K562 (cell line): ENCODE results near the gene SENP7. TPM values are rescaled to one million over a fixed set of nuclear protein-coding genes. Genes with fewer than 3 reads are reported as not detected.

Experiments
- CBFA2T3 ChIP-seq: fragments of 450-650 bp; IDR thresholded peaks from 2 replicates; pipeline ENCODE4 v1.6.1; 2017
- EP400 ChIP-seq: fragments of 450-650 bp; IDR thresholded peaks from 2 replicates; pipeline ENCODE4 v1.6.1; 2017; ENCODE audit warnings: antibody characterized with exemption, mild to moderate bottlenecking, moderate library complexity
- HIVEP1 ChIP-seq: fragments of 250-450 bp; sonication (Bioruptor Pico); IDR thresholded peaks from 2 replicates; pipeline ENCODE4 v1.4.0; 2020; ENCODE audit warnings: mild to moderate bottlenecking
- HSF4 ChIP-seq: fragments of 250-450 bp; sonication (Bioruptor Pico); IDR thresholded peaks from 2 replicates; pipeline ENCODE4 v2.1.2; 2022; ENCODE audit warnings: mild to moderate bottlenecking, moderate library complexity, borderline replicate concordance
- JUN ChIP-seq, 2 experiments: sonication (generic) in 1 of 2; formaldehyde crosslinking in 1 of 2; IDR thresholded peaks; 2 replicates each; pipeline versions ENCODE4 v1.6.1 to v1.8.0; 2012 to 2022; ENCODE audit warnings: borderline replicate concordance in 2 of 2, mild to moderate bottlenecking in 2 of 2, improper control_type of control experiment in 1 of 2, low read depth in 1 of 2, low read length in 1 of 2, missing genetic modification reagents in 1 of 2
- JUNB ChIP-seq: fragments of 450-650 bp; formaldehyde crosslinking; conservative IDR thresholded peaks from 2 replicates; pipeline ENCODE4 v1.4.0; 2020; ENCODE audit warnings: mild to moderate bottlenecking
- NEUROD1 ChIP-seq: fragments of 150-350 bp; IDR thresholded peaks from 2 replicates; pipeline ENCODE4 v1.6.1; 2014; ENCODE audit warnings: borderline replicate concordance, low read length, low read depth; ENCODE audit not compliant: partially characterized antibody
- RAD21 ChIP-seq, 2 experiments: fragments of 250-450 bp in 1 of 2; fragments of 450-650 bp in 1 of 2; sonication (Bioruptor Pico) in 1 of 2; formaldehyde crosslinking in 1 of 2; IDR thresholded peaks in 1 of 2; conservative IDR thresholded peaks in 1 of 2; 2 replicates each; pipeline versions ENCODE4 v1.4.0 to v1.8.0; 2020 to 2022; ENCODE audit warnings: mild to moderate bottlenecking in 2 of 2, moderate library complexity in 1 of 2
- SP2 ChIP-seq: IDR thresholded peaks from 2 replicates; pipeline ENCODE4 v1.6.1; 2011; ENCODE audit warnings: mild to moderate bottlenecking, low read depth, low read length, moderate library complexity; ENCODE audit not compliant: poor library complexity, severe bottlenecking; ENCODE audit errors: extremely low read depth
- TOE1 ChIP-seq, 2 experiments: fragments of 450-650 bp in 1 of 2; sonication (generic) in 1 of 2; formaldehyde crosslinking in 1 of 2; IDR thresholded peaks; 2 replicates each; pipeline versions ENCODE4 v1.7.1 to v1.8.0; 2016 to 2022; ENCODE audit warnings: borderline replicate concordance in 2 of 2, mild to moderate bottlenecking in 2 of 2, antibody characterized with exemption in 1 of 2, inconsistent platforms in 1 of 2, low read depth in 1 of 2, missing genetic modification reagents in 1 of 2, moderate library complexity in 1 of 2
- ZNF253 ChIP-seq: fragments of 250-450 bp; sonication (Bioruptor Pico); conservative IDR thresholded peaks from 2 replicates; pipeline ENCODE4 v1.6.1; 2021; ENCODE audit warnings: mild to moderate bottlenecking
- ZNF696 ChIP-seq: fragments of 250-450 bp; sonication (Bioruptor Pico); conservative IDR thresholded peaks from 2 replicates; pipeline ENCODE4 v1.4.0; 2020; ENCODE audit warnings: mild to moderate bottlenecking, moderate library complexity
- polyA plus RNA-seq, 8 experiments: library from polyadenylated mRNA; depleted of rRNA in 4 of 8; stranded (reverse) in 5 of 8; unstranded in 3 of 8; fragments of >200 nt; fragmentation: Nextera tagmentation in 2 of 8; fragmentation: Illumina TruSeq in 1 of 8; extraction: Ambion mirVana in 2 of 8; extraction: Trizol in 1 of 8; gene quantifications; 2 replicates each; pipeline versions ENCODE4 v1.2.1 to v1.2.3, GENCODE V29; 2011 to 2014; ENCODE audit warnings: inconsistent platforms in 1 of 8, missing spikeins in 1 of 8
- total RNA-seq, 7 experiments: library from RNA; depleted of rRNA in 6 of 7; stranded (reverse); fragments of >200 nt in 6 of 7; fragmentation: Illumina TruSeq in 2 of 7; extraction: Trizol in 2 of 7; gene quantifications; 2 replicates each; pipeline versions ENCODE4 v1.2.1 to v1.2.3, GENCODE V29; 2011 to 2021; ENCODE audit warnings: low replicate concordance in 1 of 7
- TF ChIP-seq, protein P1 (sequence below), 2 experiments: fragments of 450-650 bp; IDR thresholded peaks; 2 replicates each; pipeline ENCODE4 v1.6.1; 2018; ENCODE audit warnings: mild to moderate bottlenecking in 2 of 2, low read depth in 1 of 2; ENCODE audit not compliant: partially characterized antibody in 2 of 2
- TF ChIP-seq, protein P2 (sequence below): fragments of 450-650 bp; formaldehyde crosslinking; IDR thresholded peaks from 2 replicates; pipeline ENCODE4 v1.4.0; 2020; ENCODE audit warnings: mild to moderate bottlenecking
- TF ChIP-seq, protein P3 (sequence below), 2 experiments: fragments of 450-650 bp in 1 of 2; sonication (generic) in 1 of 2; formaldehyde crosslinking in 1 of 2; IDR thresholded peaks in 1 of 2; conservative IDR thresholded peaks in 1 of 2; 2 replicates each; pipeline versions ENCODE4 v1.6.1 to v1.8.1; 2016 to 2023; ENCODE audit warnings: mild to moderate bottlenecking in 2 of 2, moderate library complexity in 2 of 2, inconsistent platforms in 1 of 2, missing genetic modification reagents in 1 of 2
- TF ChIP-seq, protein P4 (sequence below): fragments of 250-450 bp; sonication (Bioruptor Pico); IDR thresholded peaks from 2 replicates; pipeline ENCODE4 v1.5.0; 2021

SENP7 gene
- total and polyA plus RNA-seq, 9 of the 15 experiments (the other 6 are each of a cell fraction or from before 2014, with no cell fraction given) = 4.1 to 21.9 (median 10.7) TPM

DNA sequence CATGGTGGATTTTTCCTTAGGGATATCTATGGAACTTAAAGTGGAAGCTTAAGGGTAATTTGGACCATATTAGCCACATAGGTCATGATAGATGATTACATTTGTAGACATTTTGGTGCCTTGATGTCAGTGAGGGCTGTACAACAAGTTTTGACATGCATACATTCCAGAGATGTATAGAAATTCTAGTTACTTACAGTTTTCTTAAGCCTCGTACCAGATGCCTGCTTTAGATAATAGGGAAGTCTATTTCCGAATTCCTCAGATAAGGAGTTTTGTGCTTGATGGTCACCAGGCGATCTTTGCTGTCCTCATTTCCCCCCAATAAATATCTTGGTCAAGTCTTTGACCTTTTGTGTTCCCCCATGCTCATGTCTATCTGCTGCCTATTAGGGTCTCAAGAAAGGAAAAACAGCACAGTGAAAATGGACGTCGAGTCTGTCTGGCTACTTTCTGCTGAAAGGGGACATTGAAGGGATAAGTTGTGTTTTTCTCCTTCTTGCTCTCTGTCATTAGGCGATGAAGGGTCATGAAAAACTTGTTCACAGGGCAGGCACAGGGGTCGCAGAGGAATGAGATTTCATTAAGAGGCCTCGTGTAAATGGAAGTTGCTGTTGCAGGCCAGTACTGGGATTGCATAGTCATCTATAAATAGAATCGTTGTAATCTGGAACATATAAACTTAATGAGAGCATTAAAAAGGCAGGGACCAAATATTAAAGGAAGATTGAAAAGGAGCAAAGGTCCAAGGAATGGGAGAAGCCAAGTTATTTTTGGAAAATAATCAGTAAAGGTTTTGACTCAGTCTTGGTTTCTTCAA lies 20.0 kb upstream of the SENP7 start (continued):
- no peak for TF ChIP-seq JUNB (CRISPR knock-in tag)
- TF ChIP-seq, protein P1, sequence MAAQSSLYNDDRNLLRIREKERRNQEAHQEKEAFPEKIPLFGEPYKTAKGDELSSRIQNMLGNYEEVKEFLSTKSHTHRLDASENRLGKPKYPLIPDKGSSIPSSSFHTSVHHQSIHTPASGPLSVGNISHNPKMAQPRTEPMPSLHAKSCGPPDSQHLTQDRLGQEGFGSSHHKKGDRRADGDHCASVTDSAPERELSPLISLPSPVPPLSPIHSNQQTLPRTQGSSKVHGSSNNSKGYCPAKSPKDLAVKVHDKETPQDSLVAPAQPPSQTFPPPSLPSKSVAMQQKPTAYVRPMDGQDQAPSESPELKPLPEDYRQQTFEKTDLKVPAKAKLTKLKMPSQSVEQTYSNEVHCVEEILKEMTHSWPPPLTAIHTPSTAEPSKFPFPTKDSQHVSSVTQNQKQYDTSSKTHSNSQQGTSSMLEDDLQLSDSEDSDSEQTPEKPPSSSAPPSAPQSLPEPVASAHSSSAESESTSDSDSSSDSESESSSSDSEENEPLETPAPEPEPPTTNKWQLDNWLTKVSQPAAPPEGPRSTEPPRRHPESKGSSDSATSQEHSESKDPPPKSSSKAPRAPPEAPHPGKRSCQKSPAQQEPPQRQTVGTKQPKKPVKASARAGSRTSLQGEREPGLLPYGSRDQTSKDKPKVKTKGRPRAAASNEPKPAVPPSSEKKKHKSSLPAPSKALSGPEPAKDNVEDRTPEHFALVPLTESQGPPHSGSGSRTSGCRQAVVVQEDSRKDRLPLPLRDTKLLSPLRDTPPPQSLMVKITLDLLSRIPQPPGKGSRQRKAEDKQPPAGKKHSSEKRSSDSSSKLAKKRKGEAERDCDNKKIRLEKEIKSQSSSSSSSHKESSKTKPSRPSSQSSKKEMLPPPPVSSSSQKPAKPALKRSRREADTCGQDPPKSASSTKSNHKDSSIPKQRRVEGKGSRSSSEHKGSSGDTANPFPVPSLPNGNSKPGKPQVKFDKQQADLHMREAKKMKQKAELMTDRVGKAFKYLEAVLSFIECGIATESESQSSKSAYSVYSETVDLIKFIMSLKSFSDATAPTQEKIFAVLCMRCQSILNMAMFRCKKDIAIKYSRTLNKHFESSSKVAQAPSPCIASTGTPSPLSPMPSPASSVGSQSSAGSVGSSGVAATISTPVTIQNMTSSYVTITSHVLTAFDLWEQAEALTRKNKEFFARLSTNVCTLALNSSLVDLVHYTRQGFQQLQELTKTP (IDR thresholded peaks at IDR 0.05; ENCODE audit: low read depth in 1 of 2, partially characterized antibody in 2 of 2) = no peak
- TF ChIP-seq SP2 = no peak
- no peak for TF ChIP-seq JUN (IDR thresholded peaks at IDR 0.05; ENCODE audit: borderline replicate concordance, low read depth, low read length)
- TF ChIP-seq JUN (CRISPR knock-in tag; IDR thresholded peaks at IDR 0.05; ENCODE audit: borderline replicate concordance) = no peak
- TF ChIP-seq ZNF253 (CRISPR knock-in tag) = no peak
- TF ChIP-seq TOE1 (IDR thresholded peaks at IDR 0.05; ENCODE audit: borderline replicate concordance) = no peak
- no peak for TF ChIP-seq TOE1 (CRISPR knock-in tag; IDR thresholded peaks at IDR 0.05; ENCODE audit: borderline replicate concordance, low read depth)
- TF ChIP-seq NEUROD1 = no peak
- TF ChIP-seq, protein P2, sequence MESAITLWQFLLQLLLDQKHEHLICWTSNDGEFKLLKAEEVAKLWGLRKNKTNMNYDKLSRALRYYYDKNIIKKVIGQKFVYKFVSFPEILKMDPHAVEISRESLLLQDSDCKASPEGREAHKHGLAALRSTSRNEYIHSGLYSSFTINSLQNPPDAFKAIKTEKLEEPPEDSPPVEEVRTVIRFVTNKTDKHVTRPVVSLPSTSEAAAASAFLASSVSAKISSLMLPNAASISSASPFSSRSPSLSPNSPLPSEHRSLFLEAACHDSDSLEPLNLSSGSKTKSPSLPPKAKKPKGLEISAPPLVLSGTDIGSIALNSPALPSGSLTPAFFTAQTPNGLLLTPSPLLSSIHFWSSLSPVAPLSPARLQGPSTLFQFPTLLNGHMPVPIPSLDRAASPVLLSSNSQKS (CRISPR knock-in tag) = no peak
- TF ChIP-seq RAD21 (CRISPR knock-in tag; conservative IDR thresholded peaks at IDR 0.05 in 1 of 2, IDR thresholded peaks at IDR 0.05 in 1 of 2) = no peak
- no peak for TF ChIP-seq EP400
- TF ChIP-seq, protein P3, sequence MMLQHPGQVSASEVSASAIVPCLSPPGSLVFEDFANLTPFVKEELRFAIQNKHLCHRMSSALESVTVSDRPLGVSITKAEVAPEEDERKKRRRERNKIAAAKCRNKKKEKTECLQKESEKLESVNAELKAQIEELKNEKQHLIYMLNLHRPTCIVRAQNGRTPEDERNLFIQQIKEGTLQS (IDR thresholded peaks at IDR 0.05) = 0 out of 2 replicates have a peak, but pooled peaks have one; percentile 10
- TF ChIP-seq, protein P3 (CRISPR knock-in tag; conservative IDR thresholded peaks at IDR 0.05) = no peak
- peak; percentile 59 for TF ChIP-seq CBFA2T3
- TF ChIP-seq HIVEP1 (CRISPR knock-in tag) = no peak
- TF ChIP-seq, protein P4, sequence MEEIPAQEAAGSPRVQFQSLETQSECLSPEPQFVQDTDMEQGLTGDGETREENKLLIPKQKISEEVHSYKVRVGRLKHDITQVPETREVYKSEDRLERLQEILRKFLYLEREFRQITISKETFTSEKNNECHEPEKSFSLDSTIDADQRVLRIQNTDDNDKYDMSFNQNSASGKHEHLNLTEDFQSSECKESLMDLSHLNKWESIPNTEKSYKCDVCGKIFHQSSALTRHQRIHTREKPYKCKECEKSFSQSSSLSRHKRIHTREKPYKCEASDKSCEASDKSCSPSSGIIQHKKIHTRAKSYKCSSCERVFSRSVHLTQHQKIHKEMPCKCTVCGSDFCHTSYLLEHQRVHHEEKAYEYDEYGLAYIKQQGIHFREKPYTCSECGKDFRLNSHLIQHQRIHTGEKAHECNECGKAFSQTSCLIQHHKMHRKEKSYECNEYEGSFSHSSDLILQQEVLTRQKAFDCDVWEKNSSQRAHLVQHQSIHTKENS (CRISPR knock-in tag) = no peak
- TF ChIP-seq HSF4 (CRISPR knock-in tag) = no peak
- no peak for TF ChIP-seq ZNF696
